HG03095 (cell line): ENCODE results near the gene OSBPL8.

ENCODE experiments used
- ATAC-seq: cut with Tn5 transposase; IDR thresholded peaks from one replicate; pipeline ENCODE4 v1.9.1; 2021; ENCODE audit warnings: moderate library complexity; ENCODE audit not compliant: unreplicated experiment

OSBPL8 gene

DNA sequence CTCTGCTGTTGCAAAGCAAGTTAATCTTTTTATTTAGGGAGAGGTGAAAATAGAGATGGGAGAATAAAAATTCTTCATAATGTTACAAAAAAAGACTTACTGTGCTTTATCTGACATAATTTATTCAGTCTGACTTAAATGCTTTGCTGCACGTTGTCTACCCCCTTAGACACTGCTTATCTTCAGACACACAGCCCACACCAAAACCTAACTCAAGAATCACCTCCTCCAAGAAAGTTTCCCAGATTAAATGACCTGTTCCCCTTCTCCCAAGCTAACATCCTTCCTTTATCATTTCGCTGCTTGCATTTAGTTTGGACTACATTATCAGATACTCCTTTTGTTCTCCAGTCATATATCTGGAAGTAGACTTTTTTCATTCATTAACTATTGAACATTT is 3.8 kb downstream of the OSBPL8 start:
- ATAC-seq, result no peak

DNA sequence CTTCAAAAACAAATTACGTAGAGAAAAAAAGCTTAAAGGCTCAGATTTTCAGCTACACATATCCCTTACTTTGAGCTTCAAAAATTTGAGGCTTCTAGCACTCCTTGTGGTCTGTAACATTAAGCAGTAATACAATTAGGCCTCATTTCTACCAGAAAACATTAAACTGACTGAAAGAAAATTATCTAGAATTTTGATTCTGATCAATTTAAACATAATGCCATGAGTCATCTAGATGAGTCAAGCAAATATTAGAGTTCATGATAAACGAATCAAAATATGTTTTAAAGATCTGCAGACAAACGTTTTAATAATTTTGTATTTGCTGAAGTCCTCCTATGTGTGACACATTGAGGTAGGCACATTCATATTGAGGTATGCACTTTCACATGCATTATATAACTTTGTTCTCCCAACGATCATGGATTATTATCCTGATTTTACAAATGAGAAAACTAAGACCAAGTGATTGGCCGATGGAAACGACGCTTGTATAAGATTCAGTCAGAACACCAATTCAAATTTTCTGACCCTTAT is 4.3 kb downstream of the OSBPL8 start:
- ATAC-seq, result no peak

DNA sequence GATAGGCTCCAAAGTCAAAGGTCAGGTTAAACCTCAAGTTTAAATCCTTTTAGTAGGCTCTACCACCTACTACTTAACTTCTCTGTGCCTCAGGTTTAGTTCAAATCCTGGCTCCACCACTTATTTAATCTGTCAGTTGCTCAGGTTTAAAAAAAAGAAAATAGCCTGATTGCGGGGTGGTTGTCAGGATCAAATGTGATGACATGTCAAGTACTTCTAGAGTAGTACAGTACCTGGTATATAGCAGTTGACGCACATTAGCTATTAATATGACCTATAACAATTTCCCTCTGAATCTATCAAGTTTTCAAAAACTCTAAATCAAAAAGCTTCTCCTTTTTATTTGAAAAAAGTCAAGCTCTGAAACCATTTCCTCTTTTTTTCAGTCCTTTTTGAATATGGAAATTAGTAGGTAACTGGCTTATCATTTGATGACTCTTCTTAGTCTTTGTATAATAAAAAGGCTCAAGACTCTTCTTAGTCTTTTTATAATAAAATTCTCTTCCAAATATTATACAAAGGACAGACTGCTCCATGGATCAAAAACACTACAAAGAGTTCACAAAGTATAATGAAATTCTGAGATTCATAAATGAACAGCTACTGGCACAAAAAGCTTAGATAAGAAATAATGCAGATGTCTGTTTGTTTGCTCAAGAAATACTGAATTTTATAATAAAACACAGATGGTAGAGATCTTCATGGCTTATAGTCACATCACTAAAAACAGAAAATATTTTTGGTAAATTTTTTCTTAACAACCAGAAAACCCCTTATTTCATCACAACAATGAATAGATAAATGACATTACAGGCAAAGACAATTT is 5.0 kb downstream of the OSBPL8 start:
- no peak for ATAC-seq

- ATAC-seq, result no peak
Measured at GRCh38 chr12:76552343-76552938, 7.1 kb downstream of the OSBPL8 start.

DNA sequence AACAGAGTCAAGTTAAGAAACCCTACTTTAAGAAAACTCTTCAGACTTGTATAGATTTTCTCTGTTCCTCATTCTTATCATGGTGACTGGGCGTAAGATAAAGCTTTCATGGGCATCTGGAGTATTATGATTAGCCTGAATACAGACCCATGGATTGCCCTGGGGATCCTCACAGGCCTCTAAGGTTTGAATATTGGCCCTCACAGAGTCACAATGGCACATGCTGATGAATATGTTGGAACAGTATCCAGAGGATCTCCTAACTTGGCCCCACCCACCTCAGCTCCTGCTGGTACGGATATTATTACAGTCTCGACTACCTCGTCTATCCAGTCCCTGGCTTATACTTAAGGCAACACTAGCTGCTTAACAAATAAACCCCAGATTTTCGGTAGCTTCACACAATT is 8.1 kb downstream of the OSBPL8 start:
- no peak for ATAC-seq

- ATAC-seq, result no peak
Measured at GRCh38 chr12:76549131-76549530, 10.4 kb downstream of the OSBPL8 start.

- ATAC-seq, result no peak
Measured at GRCh38 chr12:76548222-76548837, 11.2 kb downstream of the OSBPL8 start.

DNA sequence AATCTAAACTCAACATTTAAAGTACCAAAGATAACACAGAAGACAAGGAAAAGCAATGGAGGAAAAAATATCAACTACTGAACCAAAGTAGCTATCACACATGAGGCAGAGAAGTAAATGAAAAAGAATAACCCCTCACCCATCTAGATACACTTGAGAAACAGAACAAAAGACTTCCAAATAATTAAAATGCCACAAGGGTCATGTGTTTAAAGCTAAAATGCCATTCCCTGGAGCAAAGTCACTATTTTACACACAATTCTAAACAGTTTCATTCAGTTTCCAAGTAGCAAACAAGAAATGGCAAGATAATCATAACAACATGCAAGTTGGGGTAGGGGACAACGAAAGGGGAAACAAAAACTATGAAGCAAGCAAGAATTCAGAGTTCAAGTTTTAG is 12.0 kb downstream of the OSBPL8 start:
- no peak for ATAC-seq

- no peak for ATAC-seq
Measured at GRCh38 chr12:76546889-76547288, 12.7 kb downstream of the OSBPL8 start.

DNA sequence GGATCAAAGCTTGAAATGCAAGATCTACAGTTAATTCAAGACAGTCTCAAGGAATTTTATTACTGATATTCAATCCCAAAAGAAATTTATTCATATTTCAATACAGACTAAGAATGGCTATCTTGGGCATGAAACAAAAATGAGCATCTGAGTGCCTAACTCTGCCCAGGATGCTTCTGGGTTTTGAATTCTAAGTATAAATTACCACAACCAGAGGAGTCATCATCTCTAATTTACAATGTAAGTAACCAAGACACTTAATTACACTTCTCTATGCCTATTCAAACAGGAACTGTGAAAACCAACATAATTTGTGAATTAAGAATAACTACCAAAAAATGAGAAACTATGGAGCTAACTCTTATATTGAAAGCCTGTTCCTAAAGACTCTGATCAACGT is 14.1 kb downstream of the OSBPL8 start:
- no peak for ATAC-seq

GRCh38 chr12:76544601-76545261 is 14.8 kb downstream of the OSBPL8 start:
- no peak for ATAC-seq

DNA sequence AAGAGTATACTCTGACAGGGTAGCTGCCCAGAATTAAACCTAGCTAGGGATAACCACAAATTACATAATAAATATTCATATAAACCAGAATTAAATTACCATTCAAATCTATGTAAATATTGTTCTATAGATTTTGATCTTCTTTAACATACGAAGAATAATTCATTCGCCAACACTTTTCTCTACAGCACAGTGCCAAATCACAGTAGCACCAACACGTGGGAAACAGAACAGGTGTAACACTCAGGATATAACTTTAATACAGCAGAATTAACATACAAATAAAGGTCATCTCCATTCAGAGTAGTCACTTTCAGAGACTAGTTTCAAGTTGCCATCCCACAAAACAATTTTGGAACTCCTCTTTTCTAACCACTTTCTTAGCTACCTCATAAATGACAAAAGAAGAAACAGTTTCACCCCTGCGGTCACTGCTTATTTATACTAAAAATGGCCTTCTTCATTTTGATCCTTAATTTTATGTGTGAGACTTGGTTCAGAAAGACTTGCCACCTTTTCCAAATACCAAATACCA is 15.7 kb downstream of the OSBPL8 start:
- no peak for ATAC-seq

DNA sequence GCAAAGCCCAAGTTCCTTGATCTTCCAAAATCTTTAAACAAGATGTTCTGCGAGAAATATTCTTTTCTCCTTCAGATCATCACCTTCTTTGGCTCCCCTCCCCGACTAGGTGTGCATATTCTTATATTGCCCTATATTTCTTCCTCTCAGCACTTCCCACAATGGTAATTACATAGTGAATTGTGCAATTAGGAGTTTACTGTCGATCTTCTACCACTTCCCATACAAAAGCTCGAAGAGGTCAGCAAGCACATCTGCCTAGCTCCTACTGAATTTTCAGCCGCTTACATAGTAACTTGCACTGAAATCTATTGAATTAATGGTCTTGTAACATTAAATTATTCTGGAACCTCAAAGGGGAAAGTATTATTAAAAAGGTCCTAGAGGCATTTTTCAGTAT is 16.7 kb downstream of the OSBPL8 start:
- ATAC-seq, result no peak

DNA sequence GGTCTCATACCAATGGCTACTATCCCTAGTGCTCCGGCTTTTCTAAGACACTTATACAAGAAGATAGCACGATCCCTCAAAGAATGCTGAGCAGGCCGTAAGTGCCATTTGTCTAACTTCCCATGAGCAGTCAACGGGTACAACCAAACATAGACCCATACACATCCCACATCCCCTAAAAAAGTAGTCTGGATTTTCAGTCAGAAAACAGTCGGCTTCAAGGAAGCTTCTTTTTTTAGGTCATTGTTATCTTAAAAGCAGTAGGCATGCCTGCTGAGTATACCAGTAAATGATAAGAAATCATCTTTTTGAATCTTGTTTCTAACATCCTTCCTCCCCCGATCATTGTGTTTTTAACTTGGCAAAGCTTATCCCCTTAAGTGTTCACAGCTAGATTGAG is 19.8 kb downstream of the OSBPL8 start:
- ATAC-seq, result no peak

DNA sequence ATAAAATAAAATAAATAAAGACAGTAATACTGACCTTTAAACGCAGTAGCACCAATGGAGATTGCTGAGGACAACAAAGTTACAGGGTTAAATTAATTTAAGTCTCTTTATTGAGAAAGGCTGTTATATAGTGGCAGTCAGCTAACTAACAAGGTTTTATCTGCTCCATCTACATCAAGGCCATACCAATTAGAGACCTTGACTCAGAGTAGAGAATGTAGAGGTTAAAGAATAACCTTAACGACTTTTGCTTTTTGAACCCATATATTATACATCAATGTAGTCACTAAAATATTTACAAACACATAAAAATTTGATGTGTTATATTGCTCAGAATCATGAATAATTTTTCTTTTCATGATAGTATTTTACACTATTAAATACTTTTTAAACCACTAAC is 21.6 kb downstream of the OSBPL8 start:
- ATAC-seq, result no peak

DNA sequence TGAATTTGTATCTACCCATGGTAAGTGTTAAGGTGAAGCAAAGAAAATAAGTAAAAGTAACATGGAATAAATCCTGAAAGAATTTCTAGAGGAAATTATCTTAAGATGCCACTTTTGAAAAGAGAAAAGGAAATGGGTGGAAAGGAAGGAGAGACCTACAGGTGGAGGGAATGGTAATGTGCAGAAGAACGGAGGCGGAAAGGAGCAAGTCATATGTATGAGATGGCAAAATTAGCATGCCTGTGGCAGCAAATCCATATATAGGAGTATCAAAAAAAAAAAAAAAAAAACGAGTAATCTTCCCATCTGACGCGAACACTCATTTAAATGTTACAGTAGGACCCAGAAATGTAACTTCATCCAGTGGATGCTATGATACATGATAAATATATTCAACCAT is 23.0 kb downstream of the OSBPL8 start:
- no peak for ATAC-seq

GRCh38 chr12:76535170-76535569 is 24.4 kb downstream of the OSBPL8 start:
- no peak for ATAC-seq

DNA sequence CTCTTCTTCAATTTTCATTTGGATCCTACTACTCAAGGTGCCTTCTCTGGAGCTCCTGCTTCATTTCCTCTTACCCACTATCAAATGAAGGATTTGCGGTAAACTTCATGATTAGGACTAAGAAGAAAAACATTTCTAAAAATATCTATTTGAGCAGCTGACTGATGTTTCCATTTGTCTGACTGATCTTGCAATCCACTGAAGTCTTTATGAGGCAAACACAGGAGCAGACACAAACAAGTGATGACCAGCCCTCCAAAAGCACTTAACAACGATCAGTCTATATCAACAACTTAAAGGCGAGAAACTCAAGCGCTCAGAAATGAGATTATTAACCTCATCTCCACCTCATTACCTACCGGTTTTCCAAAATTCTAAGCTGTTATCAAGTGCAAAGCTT is 26.2 kb downstream of the OSBPL8 start:
- no peak for ATAC-seq

- no peak for ATAC-seq
Measured at GRCh38 chr12:76532520-76532919, 27.1 kb downstream of the OSBPL8 start.

GRCh38 chr12:76531056-76531455 is 28.5 kb downstream of the OSBPL8 start:
- ATAC-seq, result no peak

- ATAC-seq, result no peak
Measured at GRCh38 chr12:76530516-76530915, 29.1 kb downstream of the OSBPL8 start.
